ENCODE data around the gene GABRG3. TPM values are rescaled to one million over a fixed set of nuclear protein-coding genes. Genes with fewer than 3 reads are reported as not detected.

The GABRG3 gene
- polyA plus RNA-seq, 2 of the 4 experiments (the other 2 are of a cell fraction): 0.08 to 0.18 TPM

DNA sequence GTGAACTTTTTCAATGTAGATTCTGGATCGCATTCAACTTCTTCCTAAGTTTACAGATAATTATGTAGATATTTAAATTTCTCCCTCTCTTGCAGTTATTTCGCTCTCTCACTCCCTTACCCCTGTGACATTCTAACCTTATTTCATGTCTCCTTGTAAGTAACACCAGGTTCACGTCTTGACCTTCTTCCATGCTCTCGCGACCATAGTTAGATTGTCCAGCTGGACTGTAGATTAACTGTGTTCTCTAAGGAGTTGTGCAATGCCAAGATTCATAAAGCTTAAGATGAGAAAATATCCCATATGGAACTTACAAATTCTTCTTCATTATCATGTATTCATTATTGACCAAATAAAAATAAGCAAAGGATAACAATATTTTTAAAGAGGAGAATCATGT, 430.5 kb downstream of the GABRG3 start:
- Histone ChIP-seq H3K4me3 (no peak overlapping the region), H3K9me3 (no peaks in the 10 kb centered on the region), H3K4me2 (no peak overlapping the region), H3K27ac (no peak overlapping the region), H3K4me1 (no peaks in the 10 kb centered on the region)
- TF ChIP-seq CEBPB (IDR thresholded peaks at IDR 0.05): no peak
- TF ChIP-seq CBX8 (IDR thresholded peaks at IDR 0.05): no peak
- TF ChIP-seq NR3C1 (IDR thresholded peaks at IDR 0.05): no peak
- no peak for TF ChIP-seq ESRRA (IDR thresholded peaks at IDR 0.05; ENCODE audit: borderline replicate concordance, low read length)
- ChIA-PET CTCF (no interaction called here), POLR2A (no interaction called here)
- no peak for ATAC-seq
- FAIRE-seq: no peak
- DNase-seq (ENCODE audit: low read depth in 1 of 2, low spot score in 1 of 2): no peak
- WGBS (ENCODE audit: missing lambda C conversion rate): 50% methylated on average over 5 of the region's 5 CpGs

DNA sequence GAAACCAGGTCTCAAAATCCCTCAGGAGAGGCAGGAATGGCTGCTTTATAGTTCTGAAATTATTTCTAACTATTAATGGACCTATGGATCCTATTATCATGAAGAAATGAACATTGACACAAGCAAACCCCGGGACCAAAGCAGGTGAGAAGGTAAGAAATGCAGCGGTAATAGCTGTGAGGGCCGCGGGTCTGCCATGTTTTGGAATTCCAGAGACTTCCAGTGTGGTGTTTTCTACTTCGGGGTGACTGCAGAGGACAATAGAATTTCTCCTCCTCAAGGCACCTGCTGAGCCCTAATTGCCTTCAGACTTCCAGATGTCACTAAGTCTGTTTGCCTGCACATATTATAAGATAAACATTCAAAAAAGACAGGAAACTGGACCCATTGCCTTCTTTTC, 437.4 kb downstream of the GABRG3 start:
- Histone ChIP-seq H3K9me3 (peaks cover 3% of the 10 kb centered on the region; the same call in 1 of the 3 replicates), H3K27ac (no peak overlapping the region), H3K4me2 (no peak overlapping the region), H3K4me3 (no peak overlapping the region), H3K4me1 (no peaks in the 10 kb centered on the region)
- ChIA-PET CTCF (interaction anchor here (1.4 kb wide), 1 partner anchor 50 kb away, joined by 4 read pairs; no protein-coding TSS in a partner anchor), POLR2A (no interaction called here)
- ATAC-seq: no peak
- FAIRE-seq: no peak
- 28% methylated on average over 5 of the region's 5 CpGs for WGBS (ENCODE audit: missing lambda C conversion rate)
- TF ChIP-seq KDM1A (IDR thresholded peaks at IDR 0.05; ENCODE audit: low read depth): no peak
- TF ChIP-seq, protein P1, sequence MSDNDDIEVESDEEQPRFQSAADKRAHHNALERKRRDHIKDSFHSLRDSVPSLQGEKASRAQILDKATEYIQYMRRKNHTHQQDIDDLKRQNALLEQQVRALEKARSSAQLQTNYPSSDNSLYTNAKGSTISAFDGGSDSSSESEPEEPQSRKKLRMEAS (IDR thresholded peaks at IDR 0.05): no peak
- no peak for TF ChIP-seq JUN (IDR thresholded peaks at IDR 0.05)
- TF ChIP-seq ZSCAN20 (CRISPR knock-in tag; IDR thresholded peaks at IDR 0.05): no peak
- TF ChIP-seq RNF2 (IDR thresholded peaks at IDR 0.05; ENCODE audit: borderline replicate concordance, low read depth): no peak
- TF ChIP-seq, protein P2, sequence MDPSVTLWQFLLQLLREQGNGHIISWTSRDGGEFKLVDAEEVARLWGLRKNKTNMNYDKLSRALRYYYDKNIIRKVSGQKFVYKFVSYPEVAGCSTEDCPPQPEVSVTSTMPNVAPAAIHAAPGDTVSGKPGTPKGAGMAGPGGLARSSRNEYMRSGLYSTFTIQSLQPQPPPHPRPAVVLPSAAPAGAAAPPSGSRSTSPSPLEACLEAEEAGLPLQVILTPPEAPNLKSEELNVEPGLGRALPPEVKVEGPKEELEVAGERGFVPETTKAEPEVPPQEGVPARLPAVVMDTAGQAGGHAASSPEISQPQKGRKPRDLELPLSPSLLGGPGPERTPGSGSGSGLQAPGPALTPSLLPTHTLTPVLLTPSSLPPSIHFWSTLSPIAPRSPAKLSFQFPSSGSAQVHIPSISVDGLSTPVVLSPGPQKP (IDR thresholded peaks at IDR 0.05; ENCODE audit: low read depth, low read length): no peak
- TF ChIP-seq CBX8 (IDR thresholded peaks at IDR 0.05): no peak
- TF ChIP-seq EHF (CRISPR knock-in tag; IDR thresholded peaks at IDR 0.05): no peak
- no peak for TF ChIP-seq FOSL2 (IDR thresholded peaks at IDR 0.05)
- TF ChIP-seq FOSL2 (CRISPR knock-in tag; IDR thresholded peaks at IDR 0.05): no peak
- no peak for TF ChIP-seq GATA3 (IDR thresholded peaks at IDR 0.05; ENCODE audit: borderline replicate concordance)
- TF ChIP-seq, protein P3, sequence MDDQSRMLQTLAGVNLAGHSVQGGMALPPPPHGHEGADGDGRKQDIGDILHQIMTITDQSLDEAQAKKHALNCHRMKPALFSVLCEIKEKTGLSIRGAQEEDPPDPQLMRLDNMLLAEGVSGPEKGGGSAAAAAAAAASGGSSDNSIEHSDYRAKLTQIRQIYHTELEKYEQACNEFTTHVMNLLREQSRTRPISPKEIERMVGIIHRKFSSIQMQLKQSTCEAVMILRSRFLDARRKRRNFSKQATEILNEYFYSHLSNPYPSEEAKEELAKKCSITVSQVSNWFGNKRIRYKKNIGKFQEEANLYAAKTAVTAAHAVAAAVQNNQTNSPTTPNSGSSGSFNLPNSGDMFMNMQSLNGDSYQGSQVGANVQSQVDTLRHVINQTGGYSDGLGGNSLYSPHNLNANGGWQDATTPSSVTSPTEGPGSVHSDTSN (IDR thresholded peaks at IDR 0.05): no peak
- no peak for TF ChIP-seq KDM5A (IDR thresholded peaks at IDR 0.05)
- TF ChIP-seq, protein P4, sequence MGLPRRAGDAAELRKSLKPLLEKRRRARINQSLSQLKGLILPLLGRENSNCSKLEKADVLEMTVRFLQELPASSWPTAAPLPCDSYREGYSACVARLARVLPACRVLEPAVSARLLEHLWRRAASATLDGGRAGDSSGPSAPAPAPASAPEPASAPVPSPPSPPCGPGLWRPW (IDR thresholded peaks at IDR 0.05): no peak
- no peak for TF ChIP-seq MAZ (IDR thresholded peaks at IDR 0.05; ENCODE audit: borderline replicate concordance, low read depth, low read length)
- no peak for TF ChIP-seq NPAS2 (CRISPR knock-in tag; IDR thresholded peaks at IDR 0.05; ENCODE audit: borderline replicate concordance)
- no peak for TF ChIP-seq CHD4 (IDR thresholded peaks at IDR 0.05; ENCODE audit: borderline replicate concordance)
- no peak for TF ChIP-seq ZNF302 (CRISPR knock-in tag; IDR thresholded peaks at IDR 0.05)
- TF ChIP-seq SMC3 (IDR thresholded peaks at IDR 0.05): no peak
- no peak for TF ChIP-seq SREBF2 (IDR thresholded peaks at IDR 0.05)
- DNase-seq (ENCODE audit: low read depth in 1 of 2, low spot score in 1 of 2): no peak

DNA sequence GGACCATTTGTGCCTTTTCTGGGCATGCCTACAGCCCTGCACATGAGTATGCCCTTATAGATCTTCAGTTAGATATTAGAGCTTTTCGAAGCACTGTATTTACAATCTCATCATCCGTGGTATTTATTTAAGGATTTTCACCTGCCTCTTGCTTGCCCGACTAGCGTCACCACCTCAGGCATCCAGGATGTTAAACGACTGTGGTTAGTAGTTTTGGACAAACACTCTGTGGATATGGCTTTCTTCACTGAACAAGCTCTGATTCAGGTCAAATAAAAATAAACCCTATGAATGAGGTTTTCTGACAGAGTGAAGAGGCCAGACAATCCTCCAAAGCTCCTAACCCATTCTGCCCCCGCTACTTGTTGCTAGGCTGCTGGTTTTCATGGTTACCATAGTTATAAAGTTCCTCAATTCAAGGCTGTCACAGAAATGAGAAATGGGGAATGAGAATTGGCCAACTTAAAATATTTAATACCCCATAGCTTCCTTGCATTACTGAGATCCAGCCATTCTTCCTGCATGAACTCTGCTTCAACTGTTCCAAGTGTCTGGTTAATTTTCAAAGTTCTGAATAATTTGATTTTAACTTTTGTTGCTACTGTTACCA, 440.1 kb downstream of the GABRG3 start:
- WGBS (ENCODE audit: missing lambda C conversion rate): 1% methylated on average over 6 of the region's 6 CpGs
- FAIRE-seq (no peak), ATAC-seq (no peak), DNase-seq (ENCODE audit: low read depth in 1 of 2, low spot score in 1 of 2) (peak in 1 of 2 experiments; percentile 42)
- POLR2A ChIA-PET: no interaction called here
- H3K4me2 ChIP-seq: no peak overlapping the region
- H3K4me1 ChIP-seq: no peaks in the 10 kb centered on the region
- peaks cover 3% of the 10 kb centered on the region; the same call in 1 of the 3 replicates for H3K9me3 ChIP-seq
- CTCF ChIA-PET: no interaction called here
- TF ChIP-seq ZNF302 (CRISPR knock-in tag; IDR thresholded peaks at IDR 0.05) (no peak), HOXA7 (CRISPR knock-in tag; IDR thresholded peaks at IDR 0.05) (no peak), JUNB (IDR thresholded peaks at IDR 0.05) (no peak), GATA3 (IDR thresholded peaks at IDR 0.05; ENCODE audit: borderline replicate concordance) (0 out of 2 replicates have a peak, but pooled peaks have one; percentile 32), SMC3 (IDR thresholded peaks at IDR 0.05) (no peak), RARB (CRISPR knock-in tag; IDR thresholded peaks at IDR 0.05) (no peak), HDAC2 (IDR thresholded peaks at IDR 0.05) (no peak)
- no peak overlapping the region for H3K4me3 ChIP-seq
- no peak overlapping the region for H3K27ac ChIP-seq
